Measurements from ENCODE around the gene RTN1.
"Not testable (repeated sequence)": the region's sequence is repeated elsewhere in the genome, so short reads cannot be mapped to it uniquely, and the experiment has no call there.

The RTN1 gene

DNA sequence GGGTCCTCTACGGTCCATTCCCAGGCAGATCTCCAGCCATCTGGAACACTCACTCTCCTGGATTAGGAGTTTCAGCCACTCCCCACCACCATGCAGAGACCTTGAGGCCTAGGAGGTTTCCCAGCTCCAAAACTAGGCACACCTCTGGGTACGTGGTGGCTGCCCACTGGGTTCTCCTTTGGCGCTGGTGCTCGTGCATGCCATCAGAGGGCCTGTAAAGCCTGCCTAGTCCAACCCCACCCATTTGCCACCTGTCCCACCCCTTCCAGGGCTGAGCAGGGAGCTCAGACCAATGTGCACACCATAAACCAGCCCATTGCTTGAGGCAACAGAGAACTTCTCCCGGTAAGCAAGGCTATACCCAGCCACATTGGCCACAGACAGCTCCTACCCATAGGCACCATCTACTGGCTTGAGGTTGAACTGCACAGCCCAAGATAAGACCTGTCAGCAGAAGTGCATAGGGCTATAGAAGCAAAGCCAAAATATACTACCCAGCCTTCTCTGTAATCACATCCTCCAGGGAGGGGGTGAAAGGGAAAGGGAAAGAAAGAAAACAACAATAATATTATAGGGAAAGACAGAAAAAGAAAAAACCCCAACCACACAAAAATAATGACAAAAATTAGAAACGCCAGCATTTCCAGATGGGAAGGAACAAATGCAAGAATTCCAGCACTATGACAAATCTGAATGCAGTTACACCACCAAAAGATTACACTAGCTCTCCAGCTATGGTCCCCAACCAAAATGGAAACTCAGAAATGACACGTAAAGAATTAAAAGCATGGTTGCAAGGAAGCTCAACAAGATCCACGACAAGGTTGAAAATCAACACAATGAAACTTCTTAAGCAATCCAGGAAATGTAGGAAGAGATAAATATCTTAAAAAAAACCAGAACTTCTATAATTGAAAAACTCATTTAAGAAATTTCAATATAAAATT, 182.1 kb downstream of the RTN1 start:
- peak; percentile 8 for DNase-seq (ENCODE audit: low spot score)
- Mint-ChIP-seq H3K4me3 (no peak overlapping the region), H3K27ac (no peak overlapping the region), H3K27me3 (ENCODE audit: low read depth) (no peaks in the 10 kb centered on the region), H3K9me3 (no peaks in the 10 kb centered on the region), H3K36me3 (ENCODE audit: low read depth) (no peaks in the 10 kb centered on the region), H3K4me1 (ENCODE audit: low read depth) (no peaks in the 10 kb centered on the region)

DNA sequence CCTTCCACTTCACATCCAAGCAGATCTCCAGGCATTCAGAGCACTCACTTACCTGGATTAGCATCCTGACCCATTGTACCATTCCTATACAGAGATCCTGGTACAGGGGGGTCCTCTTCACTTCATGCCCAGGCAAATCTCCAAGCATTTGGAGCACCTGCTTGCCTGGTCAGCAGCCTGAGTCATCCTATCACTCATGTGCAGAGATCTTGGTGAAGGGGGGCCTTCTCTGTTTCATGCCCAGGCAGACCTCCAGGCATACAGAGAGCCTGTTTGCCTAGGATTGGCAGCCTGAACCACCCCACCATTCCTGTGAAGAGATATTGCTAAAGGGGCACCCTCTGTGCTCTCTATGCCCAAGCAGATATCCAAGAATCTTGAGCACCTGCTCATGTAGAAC, 182.9 kb downstream of the RTN1 start:
- DNase-seq (ENCODE audit: low spot score) = no peak
- H3K36me3 Mint-ChIP-seq (ENCODE audit: low read depth) = no peaks in the 10 kb centered on the region
- no peaks in the 10 kb centered on the region for H3K9me3 Mint-ChIP-seq
- no peak overlapping the region for H3K27ac Mint-ChIP-seq
- no peaks in the 10 kb centered on the region for H3K4me1 Mint-ChIP-seq (ENCODE audit: low read depth)
- H3K27me3 Mint-ChIP-seq (ENCODE audit: low read depth) = no peaks in the 10 kb centered on the region
- no peak overlapping the region for H3K4me3 Mint-ChIP-seq

DNA sequence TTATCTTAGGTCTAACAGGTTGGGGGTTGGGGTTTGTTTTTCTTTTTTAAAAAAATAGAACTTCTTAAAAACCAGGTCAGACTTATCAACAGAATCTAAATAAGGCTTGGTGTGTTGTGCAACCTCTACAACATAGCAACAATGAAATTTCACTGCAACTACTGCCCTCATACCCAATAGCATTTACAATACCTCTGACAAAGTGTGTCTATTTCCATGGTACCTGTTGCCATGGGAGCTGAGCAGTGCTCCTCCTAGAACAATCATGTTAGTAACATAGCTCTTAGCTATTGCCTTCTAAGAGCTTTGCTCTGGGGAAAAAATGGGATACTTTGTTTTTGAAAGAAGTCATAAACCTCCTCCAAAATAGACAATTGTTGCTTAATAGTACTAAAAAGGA, 190.7 kb downstream of the RTN1 start:
- Mint-ChIP-seq H3K36me3 (ENCODE audit: low read depth) (no peaks in the 10 kb centered on the region), H3K4me3 (no peak overlapping the region), H3K4me1 (ENCODE audit: low read depth) (no peaks in the 10 kb centered on the region), H3K9me3 (no peaks in the 10 kb centered on the region), H3K27ac (no peak overlapping the region), H3K27me3 (ENCODE audit: low read depth) (peaks cover 5% of the 10 kb centered on the region)
- DNase-seq (ENCODE audit: low spot score) = no peak

DNA sequence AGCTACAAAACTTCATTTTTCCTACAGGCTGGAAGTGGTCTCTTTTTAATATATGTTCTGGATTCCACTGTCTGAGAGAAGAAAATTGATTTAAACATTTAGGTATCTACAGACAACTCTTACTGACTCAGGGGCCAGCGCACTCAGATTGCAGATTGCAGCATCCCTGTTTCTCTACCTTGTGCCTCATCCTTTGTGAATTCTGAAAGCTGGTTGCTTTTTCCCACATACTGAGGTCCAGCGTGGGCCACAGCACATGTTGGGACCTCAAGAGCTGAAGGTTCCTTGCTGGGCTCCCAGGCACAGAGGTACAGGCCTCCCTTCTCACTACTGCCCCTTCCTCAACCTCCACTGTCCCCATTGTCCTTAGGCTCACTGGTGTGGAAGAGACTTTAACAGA, 192.2 kb downstream of the RTN1 start:
- Mint-ChIP-seq H3K27ac (no peak overlapping the region), H3K4me1 (ENCODE audit: low read depth) (no peaks in the 10 kb centered on the region), H3K4me3 (no peak overlapping the region), H3K36me3 (ENCODE audit: low read depth) (no peaks in the 10 kb centered on the region), H3K9me3 (no peaks in the 10 kb centered on the region), H3K27me3 (ENCODE audit: low read depth) (peaks cover 5% of the 10 kb centered on the region)
- DNase-seq (ENCODE audit: low spot score) = no peak

DNA sequence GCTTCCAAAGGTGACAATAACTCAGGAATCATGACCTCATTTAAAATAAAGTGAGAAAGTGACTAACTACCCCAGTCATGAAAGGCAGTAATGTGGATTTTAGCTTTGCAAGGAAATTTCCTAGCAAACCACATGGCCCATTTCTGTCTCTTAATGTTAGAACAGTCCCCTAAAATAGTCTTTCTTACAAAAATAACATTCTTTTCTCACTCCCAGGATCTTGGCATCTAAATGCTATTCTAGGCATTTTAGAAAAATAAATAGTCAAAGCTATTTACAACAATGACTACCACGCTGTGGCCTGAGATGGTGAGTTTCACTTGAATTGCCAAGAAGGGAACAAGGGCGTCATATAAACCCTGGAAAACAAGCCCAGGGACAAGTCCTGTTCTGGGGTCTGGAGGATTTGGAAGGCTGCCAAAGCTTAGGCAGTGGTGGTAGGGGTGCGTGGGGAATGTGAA, 192.8 kb downstream of the RTN1 start:
- H3K4me1 Mint-ChIP-seq (ENCODE audit: low read depth) = no peaks in the 10 kb centered on the region
- DNase-seq (ENCODE audit: low spot score) = no peak
- no peak overlapping the region for H3K4me3 Mint-ChIP-seq
- no peaks in the 10 kb centered on the region for H3K36me3 Mint-ChIP-seq (ENCODE audit: low read depth)
- no peaks in the 10 kb centered on the region for H3K9me3 Mint-ChIP-seq
- peaks cover 5% of the 10 kb centered on the region for H3K27me3 Mint-ChIP-seq (ENCODE audit: low read depth)
- H3K27ac Mint-ChIP-seq = no peak overlapping the region

DNA sequence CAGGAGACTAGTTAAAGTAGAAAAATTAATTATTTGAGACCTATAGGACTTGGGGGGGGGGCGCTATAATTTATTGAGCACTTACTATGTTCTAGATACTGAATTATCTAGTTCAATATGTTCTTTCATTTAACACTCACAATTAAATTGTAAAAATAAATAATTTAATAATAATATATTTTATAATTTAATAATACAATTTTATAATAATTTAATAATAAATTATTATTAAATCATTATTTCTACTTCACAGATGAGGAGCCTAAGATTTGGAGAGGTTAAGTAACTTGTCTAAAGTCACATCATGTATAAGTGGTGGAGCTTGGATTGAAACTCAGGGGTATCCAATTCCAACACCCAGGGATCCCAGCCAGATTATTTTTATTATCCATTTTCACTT, 195.2 kb downstream of the RTN1 start:
- Mint-ChIP-seq H3K4me3 (no peak overlapping the region), H3K27me3 (ENCODE audit: low read depth) (no peaks in the 10 kb centered on the region)

DNA sequence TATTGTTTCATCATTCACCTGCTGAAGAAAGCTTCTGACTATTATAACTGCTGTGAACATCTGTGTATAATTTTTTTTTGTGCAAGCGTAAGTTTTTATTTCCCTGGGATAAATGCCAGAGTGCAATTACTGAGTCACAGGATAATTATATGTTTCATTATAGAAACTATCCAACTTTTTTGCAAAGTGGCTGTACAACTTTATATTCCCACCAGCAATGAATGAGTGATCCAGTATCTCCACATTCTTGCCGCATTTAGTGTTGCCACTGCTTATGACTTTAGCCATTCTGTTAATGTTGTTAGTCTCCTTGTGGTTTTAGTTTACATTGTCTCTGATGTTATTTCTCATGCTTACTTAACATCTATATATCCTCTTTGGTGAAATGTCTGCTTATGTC, 205.8 kb downstream of the RTN1 start:
- Mint-ChIP-seq H3K9me3 (peaks cover 11% of the 10 kb centered on the region), H3K4me1 (ENCODE audit: low read depth) (no peaks in the 10 kb centered on the region), H3K4me3 (no peak overlapping the region), H3K36me3 (ENCODE audit: low read depth) (no peaks in the 10 kb centered on the region), H3K27me3 (ENCODE audit: low read depth) (no peaks in the 10 kb centered on the region), H3K27ac (no peak overlapping the region)
- DNase-seq (ENCODE audit: low spot score) = no peak

More for the DNA sequence above, 195.2 kb downstream of the RTN1 start:
- no peak for DNase-seq (ENCODE audit: low spot score)
- Mint-ChIP-seq H3K36me3 (ENCODE audit: low read depth) (no peaks in the 10 kb centered on the region), H3K27ac (no peak overlapping the region), H3K9me3 (no peaks in the 10 kb centered on the region), H3K4me1 (ENCODE audit: low read depth) (no peaks in the 10 kb centered on the region)

DNA sequence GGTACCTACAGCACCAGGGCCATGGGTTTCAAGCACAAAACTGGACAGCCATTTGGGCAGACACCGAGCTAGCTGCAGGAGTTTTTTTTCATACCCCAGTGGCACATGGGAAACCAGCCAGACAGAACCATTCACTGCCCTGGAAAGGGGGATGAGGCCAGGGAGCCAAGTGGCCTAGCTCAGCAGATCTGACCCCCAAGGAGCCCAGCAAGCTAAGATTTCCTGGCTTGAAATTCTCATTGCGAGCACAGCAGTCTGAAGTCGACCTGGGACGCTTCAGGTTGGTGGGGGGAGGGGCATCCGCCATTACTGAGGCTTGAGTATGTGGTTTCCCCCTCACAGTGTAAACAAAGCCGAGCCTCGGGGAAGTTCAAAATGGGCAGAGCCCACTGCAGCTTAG, 212.8 kb downstream of the RTN1 start:
- Mint-ChIP-seq H3K36me3 (ENCODE audit: low read depth) (no peaks in the 10 kb centered on the region), H3K27ac (no peak overlapping the region)
- no peak for DNase-seq (ENCODE audit: low spot score)

DNA sequence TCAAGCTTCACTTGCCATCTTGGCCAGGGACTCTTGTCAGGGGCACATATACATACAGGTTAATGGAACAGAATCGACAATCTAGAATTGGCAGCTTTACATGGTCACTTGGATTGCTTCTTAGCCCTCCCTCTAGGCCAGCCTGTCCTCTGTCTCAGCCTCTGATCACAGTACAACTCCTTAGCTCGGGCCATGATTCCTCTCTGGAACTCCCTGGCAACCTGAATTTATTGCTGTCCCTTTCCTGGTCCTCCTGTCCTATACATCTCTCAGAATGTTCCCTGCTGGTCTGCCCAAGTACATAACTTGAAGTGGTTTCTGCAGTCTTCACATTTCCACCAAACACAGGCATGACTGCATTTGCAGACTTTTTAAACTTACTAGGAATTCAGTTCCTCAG, 214.1 kb downstream of the RTN1 start:
- Mint-ChIP-seq H3K9me3 (peaks cover 13% of the 10 kb centered on the region), H3K36me3 (ENCODE audit: low read depth) (no peaks in the 10 kb centered on the region), H3K27me3 (ENCODE audit: low read depth) (no peaks in the 10 kb centered on the region), H3K27ac (no peak overlapping the region), H3K4me3 (no peak overlapping the region), H3K4me1 (ENCODE audit: low read depth) (no peaks in the 10 kb centered on the region)
- no peak for DNase-seq (ENCODE audit: low spot score)

More for the DNA sequence above, 212.8 kb downstream of the RTN1 start:
- H3K9me3 Mint-ChIP-seq = peaks cover 14% of the 10 kb centered on the region
- no peak overlapping the region for H3K4me3 Mint-ChIP-seq
- H3K4me1 Mint-ChIP-seq (ENCODE audit: low read depth) = no peaks in the 10 kb centered on the region
- H3K27me3 Mint-ChIP-seq (ENCODE audit: low read depth) = no peaks in the 10 kb centered on the region

DNA sequence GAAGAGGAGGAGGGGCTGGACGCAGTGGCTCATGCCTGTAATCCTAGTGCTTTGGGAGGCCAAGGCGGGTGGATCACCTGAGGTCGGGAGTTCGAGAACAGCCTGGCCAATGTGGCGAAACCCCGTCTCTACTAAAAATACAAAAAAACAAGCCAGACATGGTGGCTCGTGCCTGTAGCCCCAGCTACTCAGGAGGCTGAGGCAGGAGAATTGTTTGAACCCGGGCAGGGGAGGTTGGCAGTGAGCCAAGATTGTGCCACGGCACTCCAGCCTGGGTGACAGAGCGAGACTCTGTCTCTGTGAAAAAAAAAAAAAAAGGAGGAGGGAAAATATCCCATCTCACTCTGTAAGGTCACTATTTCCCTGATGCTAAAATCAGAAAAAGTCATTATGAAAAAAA, 216.4 kb downstream of the RTN1 start:
- not testable (repeated sequence) for H3K4me3 Mint-ChIP-seq

DNA sequence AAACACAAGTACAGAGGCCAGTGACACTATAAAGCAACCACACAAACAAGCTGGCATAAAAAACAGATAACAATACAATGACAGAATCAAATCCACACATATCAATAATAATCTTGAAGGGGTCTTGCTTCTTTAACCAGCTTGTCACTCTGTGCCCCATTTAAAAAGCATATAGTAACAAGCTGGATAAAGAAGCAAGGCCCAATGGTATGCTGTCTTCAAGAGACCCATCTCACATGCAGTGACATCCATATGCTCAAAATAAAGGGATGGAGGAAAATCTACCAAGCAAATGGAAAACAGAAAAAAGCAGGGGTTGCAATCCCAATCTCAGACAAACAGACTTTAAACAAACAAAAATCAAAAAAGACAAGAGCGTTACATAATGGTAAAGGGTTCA, 223.7 kb downstream of the RTN1 start:
- peaks cover 53% of the 10 kb centered on the region for H3K9me3 Mint-ChIP-seq
- not testable (repeated sequence) for DNase-seq (ENCODE audit: low spot score); H3K27ac Mint-ChIP-seq; H3K36me3 Mint-ChIP-seq (ENCODE audit: low read depth); H3K27me3 Mint-ChIP-seq (ENCODE audit: low read depth); H3K4me3 Mint-ChIP-seq; H3K4me1 Mint-ChIP-seq (ENCODE audit: low read depth)

More for the DNA sequence above, 216.4 kb downstream of the RTN1 start:
- not testable (repeated sequence) for H3K9me3 Mint-ChIP-seq; H3K27ac Mint-ChIP-seq; DNase-seq (ENCODE audit: low spot score); H3K36me3 Mint-ChIP-seq (ENCODE audit: low read depth); H3K4me1 Mint-ChIP-seq (ENCODE audit: low read depth); H3K27me3 Mint-ChIP-seq (ENCODE audit: low read depth)

DNA sequence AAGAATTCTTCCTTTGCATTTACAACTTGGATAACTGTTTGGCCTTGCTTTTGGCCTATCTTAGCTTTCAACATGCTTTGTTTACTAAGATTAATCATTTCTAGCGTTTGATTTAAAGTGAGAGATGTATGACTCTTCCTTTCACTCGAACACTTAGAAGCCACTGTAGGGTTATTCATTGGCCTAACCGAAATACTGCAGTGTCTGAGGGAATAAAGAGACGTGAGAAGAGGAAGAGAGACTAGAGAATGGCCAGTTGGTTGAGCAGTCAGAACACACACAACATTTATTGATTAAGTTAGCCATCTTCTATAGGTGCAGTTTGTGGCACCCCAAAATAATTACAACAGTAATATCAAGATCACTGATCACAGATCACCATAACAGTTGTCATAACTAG, 231.7 kb downstream of the RTN1 start:
- Mint-ChIP-seq H3K4me3 (no peak overlapping the region), H3K9me3 (peaks cover 13% of the 10 kb centered on the region), H3K36me3 (ENCODE audit: low read depth) (no peaks in the 10 kb centered on the region), H3K27ac (no peak overlapping the region), H3K4me1 (ENCODE audit: low read depth) (no peaks in the 10 kb centered on the region), H3K27me3 (ENCODE audit: low read depth) (no peaks in the 10 kb centered on the region)
- no peak for DNase-seq (ENCODE audit: low spot score)

DNA sequence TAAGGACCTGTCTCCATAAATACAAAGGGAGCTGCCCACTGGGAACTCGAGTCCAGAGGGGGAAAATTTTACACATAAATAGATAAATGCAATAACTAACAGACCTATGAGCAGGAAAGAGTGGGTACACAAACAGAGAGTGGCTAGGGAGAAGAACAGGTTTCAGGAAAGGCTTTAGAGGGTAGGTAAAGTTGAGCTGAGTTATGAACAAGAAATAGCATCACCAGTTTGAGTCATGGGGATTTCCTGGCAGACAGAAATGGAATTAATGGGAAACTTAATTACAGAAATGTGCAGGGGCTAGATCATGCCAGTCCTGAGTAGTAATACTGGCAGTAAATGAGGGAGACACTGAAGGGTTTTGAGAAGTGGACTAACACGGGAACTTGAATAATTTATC, 236.0 kb downstream of the RTN1 start:
- peaks cover 24% of the 10 kb centered on the region for H3K27me3 Mint-ChIP-seq (ENCODE audit: low read depth)
- H3K36me3 Mint-ChIP-seq (ENCODE audit: low read depth) = no peaks in the 10 kb centered on the region
- no peaks in the 10 kb centered on the region for H3K4me1 Mint-ChIP-seq (ENCODE audit: low read depth)
- no peak for DNase-seq (ENCODE audit: low spot score)
- no peak overlapping the region for H3K4me3 Mint-ChIP-seq
- H3K9me3 Mint-ChIP-seq = no peaks in the 10 kb centered on the region
- H3K27ac Mint-ChIP-seq = no peak overlapping the region

DNA sequence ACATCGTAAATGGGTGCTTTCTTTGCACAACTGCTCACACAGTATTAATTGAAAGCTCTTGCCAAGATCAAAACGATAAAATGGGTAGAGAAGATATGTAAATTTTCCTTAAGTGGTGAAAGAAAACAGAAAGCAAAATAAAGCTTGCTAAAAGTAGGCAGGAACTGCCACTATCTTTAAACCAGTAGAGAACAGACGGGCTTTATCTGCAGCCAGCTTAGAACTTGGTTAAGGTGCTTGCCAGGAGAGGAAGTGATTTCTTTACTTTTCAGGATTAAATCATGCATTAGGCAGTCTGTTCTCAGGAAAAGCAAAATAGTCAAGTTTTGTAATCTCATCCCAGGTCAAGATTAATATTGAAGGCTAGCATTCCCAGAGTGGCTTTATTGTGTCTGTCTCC, 237.1 kb downstream of the RTN1 start:
- H3K4me3 Mint-ChIP-seq = no peak overlapping the region
- no peak for DNase-seq (ENCODE audit: low spot score)
- H3K27me3 Mint-ChIP-seq (ENCODE audit: low read depth) = peaks cover 35% of the 10 kb centered on the region
- H3K4me1 Mint-ChIP-seq (ENCODE audit: low read depth) = no peaks in the 10 kb centered on the region
- H3K27ac Mint-ChIP-seq = no peak overlapping the region
- H3K36me3 Mint-ChIP-seq (ENCODE audit: low read depth) = no peaks in the 10 kb centered on the region
- H3K9me3 Mint-ChIP-seq = no peaks in the 10 kb centered on the region

DNA sequence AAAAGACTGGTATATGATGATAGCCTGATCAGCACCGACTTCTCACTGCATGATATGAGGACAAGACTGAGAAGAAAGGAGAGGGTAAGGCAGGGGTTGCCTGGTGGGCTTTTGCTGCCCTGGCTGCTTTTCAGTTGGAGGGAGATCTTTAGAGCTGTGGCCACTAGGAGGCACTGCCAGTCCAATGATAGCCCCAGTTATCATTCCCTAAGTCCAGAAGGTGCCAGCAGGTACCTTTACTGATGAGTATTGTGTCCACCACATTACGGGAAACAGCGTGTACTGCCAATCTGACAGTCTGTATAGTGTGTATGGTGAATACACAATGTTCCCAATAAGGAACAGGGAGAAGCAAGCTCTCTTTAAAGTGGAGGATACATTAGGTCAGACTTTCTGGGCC, 238.2 kb downstream of the RTN1 start:
- H3K27me3 Mint-ChIP-seq (ENCODE audit: low read depth) = peaks cover 44% of the 10 kb centered on the region
- no peak overlapping the region for H3K4me3 Mint-ChIP-seq
- no peak for DNase-seq (ENCODE audit: low spot score)
- no peaks in the 10 kb centered on the region for H3K4me1 Mint-ChIP-seq (ENCODE audit: low read depth)
- no peaks in the 10 kb centered on the region for H3K36me3 Mint-ChIP-seq (ENCODE audit: low read depth)
- H3K9me3 Mint-ChIP-seq = no peaks in the 10 kb centered on the region
- H3K27ac Mint-ChIP-seq = no peak overlapping the region

Measured in T-helper 2 cell treated with Interferon-gamma antibody and Interleukin-4, amounts not matched to agents 5 μg/mL and 100 μg/mL, for 36 hours (primary cell).